GM12864 (cell line): ENCODE data around the gene ENHO.

Experiments
- DNase-seq: peaks from one replicate; pipeline ENCODE4 v3.0.0-alpha.2; 2011; ENCODE audit warnings: low read depth
- H3K4me3 ChIP-seq: 2 replicates; pipeline ENCODE4 v1.5.1; 2011; ENCODE audit warnings: mild to moderate bottlenecking, low read depth, low read length, control low read depth
- CTCF ChIP-seq: IDR thresholded peaks from 2 replicates; pipeline ENCODE4 v1.5.1; 2011; ENCODE audit warnings: low read depth, mild to moderate bottlenecking, moderate library complexity, low read length, control low read depth, inconsistent platforms; ENCODE audit errors: missing control alignments

ENHO gene

DNA sequence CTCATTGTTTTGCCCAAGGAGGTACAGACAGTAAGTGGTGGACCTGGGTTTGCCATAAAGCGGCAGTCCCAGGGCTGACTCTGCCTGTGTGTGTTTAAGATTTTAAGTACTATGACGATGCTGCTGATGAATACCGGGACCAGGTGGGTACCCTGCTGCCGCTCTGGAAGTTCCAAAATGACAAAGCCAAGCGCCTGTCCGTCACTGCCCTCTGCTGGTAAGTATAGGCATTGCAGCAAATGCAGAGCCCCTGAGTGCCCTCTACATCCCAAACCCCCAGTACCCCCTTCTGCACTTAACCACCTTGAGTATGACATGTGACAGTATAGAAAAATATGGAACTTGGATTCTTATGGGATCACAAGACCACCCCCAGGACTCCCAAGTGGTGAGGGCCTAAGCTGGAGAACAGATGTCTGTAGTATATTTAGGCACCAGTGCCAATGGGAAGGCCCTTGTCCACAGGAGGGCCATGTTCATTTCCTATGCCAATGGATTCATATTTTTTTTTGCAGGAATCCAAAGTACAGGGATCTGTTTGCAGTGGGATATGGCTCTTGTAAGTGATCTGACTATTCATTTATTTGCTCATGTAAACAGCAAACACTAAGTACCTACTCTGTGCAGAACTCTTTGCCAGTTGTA lies 22.0 kb downstream of the ENHO start:
- TF ChIP-seq CTCF, result peak; percentile 98
- DNase-seq, result no peak

DNA sequence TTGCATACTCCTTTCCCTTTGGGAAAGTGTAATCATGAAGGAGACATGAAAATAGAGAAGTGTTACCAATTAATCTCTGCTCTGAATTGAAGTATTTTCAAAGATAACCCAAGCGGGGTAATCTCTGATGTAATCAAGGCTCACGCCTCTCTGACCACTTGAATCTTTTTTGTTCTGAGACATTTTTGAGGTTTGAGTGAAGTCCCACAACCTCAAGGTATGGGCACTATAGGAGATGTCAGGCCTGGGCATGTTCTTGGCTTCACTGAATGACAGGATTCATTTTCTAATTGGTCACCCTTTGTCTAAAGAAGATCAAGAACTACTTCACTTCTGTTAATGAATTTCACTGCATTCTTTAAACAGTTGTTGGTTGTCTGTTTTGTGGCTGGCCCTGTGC lies 23.7 kb downstream of the ENHO start:
- H3K4me3 ChIP-seq, result no peak overlapping the region
- DNase-seq, result no peak
- no peak for TF ChIP-seq CTCF

More for the DNA sequence above, 22.0 kb downstream of the ENHO start:
- no peak overlapping the region for H3K4me3 ChIP-seq

DNA sequence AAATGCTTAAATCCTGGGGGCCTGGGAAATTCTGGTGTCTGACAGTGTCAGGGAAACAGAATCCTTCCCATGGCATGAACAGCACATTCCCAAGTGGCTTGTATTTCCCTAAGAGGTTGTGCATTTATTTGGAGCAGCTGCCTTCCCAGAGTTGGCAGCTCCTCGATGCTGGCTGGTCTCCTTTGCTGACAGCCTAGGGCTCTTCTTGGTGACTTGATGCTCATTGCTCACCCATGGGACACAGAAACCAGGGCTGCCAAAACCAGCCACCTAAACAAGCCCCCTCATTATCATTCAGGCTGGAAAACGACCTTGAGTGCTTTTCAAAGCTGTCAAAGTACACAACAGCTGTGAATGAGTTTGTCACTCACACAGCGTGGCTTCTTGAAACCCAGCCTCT lies 24.2 kb downstream of the ENHO start:
- TF ChIP-seq CTCF, result no peak
- H3K4me3 ChIP-seq, result no peak overlapping the region
- no peak for DNase-seq

DNA sequence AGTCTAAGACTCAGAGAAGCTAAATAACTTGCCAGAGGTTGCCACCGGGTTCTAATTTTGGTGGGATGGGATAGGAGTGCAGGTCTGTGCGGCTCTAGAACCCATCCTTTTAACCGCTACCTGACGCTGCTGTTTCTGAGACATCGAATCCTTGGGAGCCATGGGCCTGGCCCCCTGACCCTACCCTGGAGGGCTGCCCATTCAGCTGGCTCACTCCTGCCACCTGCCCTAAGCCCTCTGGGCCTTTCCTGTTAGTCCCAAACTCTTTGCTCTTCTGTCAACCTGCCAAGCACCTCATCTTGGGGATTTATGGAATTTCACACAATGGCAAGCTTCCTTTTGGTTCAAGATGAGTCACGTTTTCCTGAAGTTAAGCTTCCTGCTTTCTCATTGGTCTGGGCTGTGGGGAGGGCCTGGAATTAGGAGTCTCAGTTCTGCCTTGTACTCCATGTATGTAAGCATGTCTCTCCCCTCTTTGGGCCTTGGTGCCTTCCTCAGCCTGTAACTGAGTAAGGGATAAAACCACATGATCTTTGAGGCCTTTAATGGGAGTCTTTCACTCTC lies 26.6 kb downstream of the ENHO start:
- no peak for DNase-seq
- TF ChIP-seq CTCF, result no peak
- H3K4me3 ChIP-seq, result no peak overlapping the region

DNA sequence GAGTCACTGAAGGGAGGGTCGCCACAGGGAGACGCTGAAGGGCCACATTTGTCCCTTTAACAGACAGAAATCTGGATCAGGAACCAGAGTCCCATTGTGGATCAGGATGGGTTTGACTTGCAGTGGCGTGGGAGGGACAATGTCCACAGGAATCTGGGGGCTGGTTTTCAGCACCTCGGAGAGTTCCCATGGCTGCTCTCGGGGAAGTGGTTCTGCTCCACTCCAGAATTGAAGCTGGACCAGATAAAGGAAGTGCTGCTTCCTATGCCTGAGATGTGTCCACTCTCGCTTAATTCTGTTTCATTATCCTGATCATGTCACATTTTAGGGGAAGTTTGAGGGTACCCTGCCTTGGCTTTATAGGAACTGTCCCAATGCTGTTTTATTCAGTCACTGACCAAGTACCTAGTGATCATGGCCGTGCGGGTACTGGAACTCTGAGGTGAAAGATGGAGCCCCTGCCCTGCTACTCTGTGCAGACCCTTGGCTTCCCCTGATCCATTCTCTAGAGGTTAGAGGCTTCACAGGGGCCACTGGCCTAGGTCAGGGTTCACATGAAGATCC lies 28.7 kb downstream of the ENHO start:
- no peak overlapping the region for H3K4me3 ChIP-seq
- TF ChIP-seq CTCF, result no peak
- DNase-seq, result no peak

DNA sequence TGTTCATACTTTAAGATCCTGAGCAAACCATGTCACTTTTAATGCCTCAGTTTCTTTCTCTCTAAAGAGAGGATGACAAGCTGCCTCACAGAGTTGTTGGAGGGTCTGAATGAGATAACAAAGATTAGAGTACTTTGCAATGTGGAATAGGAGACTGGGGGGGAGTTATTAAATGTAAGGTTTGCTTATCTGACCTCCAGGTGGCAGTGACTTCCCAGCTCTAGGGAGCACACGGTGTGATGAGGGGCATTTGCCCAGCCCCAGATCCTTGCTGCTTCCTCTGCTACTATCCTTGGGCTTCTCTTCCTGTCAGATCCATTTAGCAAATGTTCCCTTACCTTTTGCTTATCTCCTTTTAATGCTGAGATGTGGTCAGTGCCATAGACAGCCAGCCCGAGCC lies 30.7 kb downstream of the ENHO start:
- TF ChIP-seq CTCF, result peak; percentile 13
- H3K4me3 ChIP-seq, result no peak overlapping the region
- DNase-seq, result no peak

GRCh38 chr9:34491596-34491995 lies 31.2 kb downstream of the ENHO start:
- no peak for TF ChIP-seq CTCF
- no peak overlapping the region for H3K4me3 ChIP-seq
- DNase-seq, result no peak
